HL-60/S4 treated with retinoic acid at 250 ng/mL for 4 days and 3 days (cell line): ENCODE data around the gene ALDH5A1.
"Not testable (repeated sequence)": the region's sequence is repeated elsewhere in the genome, so short reads cannot be mapped to it uniquely, and the experiment has no call there.

Source experiments
- in situ Hi-C: fragments of 300-500 bp; cut with MboI; formaldehyde crosslinking; loops from 2 replicates; pipeline ENCODE4 v1.7.0; 2022; ENCODE audit warnings: low sequenced_read_pairs

Gene ALDH5A1

DNA sequence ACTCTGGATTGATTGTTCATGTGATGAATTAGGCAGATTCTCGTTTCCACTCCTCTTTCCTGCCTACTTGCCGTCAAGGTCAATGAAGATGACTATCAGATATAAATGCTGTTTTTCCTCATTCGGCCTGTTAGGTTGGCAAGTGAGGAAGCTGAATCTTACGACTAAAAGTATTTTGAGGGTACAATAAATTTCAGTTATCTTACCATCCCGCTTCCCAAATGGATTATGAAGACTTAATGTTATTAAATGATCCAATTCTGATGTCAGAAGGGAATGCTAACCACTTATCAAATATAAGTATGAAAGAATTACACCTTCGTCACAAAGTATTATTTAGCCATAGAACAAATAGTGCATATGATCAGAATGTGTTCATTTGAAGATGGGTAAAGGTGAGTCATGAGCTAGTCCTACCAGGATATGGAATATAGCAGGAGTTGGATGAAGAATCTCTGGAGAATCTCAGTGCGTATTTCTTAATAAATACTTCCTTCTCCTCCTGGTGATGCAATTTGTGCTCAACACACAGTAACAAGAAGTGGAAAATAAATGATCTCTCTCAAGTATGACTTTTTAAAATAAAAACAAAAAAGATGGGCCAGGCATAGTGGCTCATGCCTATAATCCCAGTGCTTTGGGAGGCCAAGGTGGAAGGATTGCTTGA is 10.0 kb upstream of the ALDH5A1 start:
- in situ Hi-C loops, result no loop called here

DNA sequence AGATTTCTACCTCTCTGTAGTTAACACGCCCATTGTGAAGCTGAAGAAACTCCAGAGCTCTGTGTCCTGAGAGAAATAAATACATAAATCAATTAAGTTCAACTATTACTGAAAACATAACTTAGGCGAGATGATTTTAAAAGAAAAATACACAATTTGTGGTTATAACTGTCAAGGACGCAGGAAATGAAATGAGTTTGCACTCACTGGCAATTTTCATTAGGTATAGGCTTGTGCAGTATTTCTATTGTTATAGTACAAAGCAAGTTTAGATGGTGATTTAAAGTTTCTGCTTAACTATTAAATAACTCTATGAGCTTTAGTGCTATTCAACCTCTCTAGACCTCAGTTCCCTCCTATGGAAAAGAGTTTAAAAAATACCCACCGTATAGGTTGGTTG is 8.7 kb upstream of the ALDH5A1 start:
- in situ Hi-C loops, result no loop called here

DNA sequence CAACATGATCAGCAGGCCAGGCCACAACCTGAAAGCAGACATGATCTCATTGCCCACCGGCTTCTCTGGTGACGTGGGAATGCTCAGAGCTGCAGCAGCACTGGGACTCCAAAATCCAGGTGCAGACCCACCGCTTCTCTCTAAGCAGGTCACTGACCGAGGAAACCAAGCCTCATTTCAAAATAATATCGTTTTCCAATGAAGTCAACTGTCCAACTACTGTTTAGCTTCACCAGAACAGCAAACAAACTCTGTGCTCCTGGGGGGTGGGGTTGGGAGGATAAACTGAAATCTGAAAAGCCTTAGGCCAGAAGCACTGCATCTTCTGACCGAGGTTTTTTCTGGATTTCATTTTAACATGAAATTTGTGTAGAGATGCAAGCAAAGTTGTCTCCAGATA is 5.3 kb upstream of the ALDH5A1 start, which contains the start of gene GPLD1:
GPLD1 (minus strand) TSS at position 109 of the 400 bp plus-strand sequence; CDS start at position 42, 67 bp downstream.
- in situ Hi-C loops, result no loop called here

DNA sequence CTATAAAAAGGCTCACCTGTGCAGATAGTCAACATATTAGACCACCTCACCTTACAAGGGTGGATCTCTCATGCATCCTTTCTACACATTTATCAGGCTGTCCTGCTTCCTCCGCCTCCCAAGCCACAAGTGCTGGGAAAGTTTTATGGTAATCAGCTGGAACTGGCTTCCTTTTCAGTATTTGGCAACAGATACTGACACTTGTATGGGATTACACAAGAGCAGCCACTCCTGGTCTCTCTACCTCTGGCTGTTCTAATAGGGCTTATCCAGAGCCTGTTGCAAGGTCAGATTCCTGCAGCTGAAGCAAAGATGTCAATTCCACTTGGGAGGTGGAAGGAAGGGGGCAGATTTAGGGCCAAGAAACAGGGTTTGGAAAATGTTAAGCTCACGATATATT is 4.9 kb upstream of the ALDH5A1 start:
- in situ Hi-C loops, result no loop called here

DNA sequence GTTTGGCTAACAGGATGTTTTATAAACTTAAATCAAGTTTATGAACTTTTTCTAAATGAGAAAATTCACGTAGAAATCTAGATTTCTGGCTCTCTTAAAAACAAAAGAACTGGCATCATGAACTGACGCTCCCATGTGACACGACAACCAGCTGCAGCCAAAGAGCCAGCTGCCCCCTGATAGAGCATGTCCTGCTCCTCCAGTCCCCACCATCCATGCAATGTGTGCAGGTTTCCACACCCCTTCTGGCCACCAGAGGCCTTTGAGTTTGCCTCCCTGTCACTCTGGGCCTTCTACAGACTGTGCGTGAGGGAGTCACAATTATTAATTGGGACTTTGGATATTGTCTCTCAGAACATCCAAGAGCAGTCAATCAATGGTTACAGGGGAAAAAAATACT is 3.8 kb upstream of the ALDH5A1 start:
- in situ Hi-C loops, result no loop called here

DNA sequence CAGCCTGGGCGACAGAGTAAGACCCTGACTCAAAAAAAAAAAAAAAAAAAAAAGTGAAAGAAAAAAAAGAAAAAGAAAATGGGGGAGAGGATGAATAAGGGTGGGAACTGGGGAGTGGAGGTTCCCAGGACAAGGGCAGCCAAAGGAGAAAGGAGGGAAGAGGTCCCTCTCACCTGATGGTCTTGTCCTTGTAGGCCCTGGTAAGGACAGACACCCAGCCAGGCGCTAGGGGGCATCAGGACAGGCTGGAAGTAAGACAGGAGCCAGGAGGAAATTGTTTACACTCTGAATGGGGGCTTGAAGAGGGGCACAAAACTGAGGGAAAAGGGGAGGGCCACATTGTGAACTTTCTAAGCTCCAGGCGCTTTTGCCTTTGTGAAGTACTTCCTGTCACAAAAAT is 2.3 kb upstream of the ALDH5A1 start:
- in situ Hi-C loops, result no loop called here

DNA sequence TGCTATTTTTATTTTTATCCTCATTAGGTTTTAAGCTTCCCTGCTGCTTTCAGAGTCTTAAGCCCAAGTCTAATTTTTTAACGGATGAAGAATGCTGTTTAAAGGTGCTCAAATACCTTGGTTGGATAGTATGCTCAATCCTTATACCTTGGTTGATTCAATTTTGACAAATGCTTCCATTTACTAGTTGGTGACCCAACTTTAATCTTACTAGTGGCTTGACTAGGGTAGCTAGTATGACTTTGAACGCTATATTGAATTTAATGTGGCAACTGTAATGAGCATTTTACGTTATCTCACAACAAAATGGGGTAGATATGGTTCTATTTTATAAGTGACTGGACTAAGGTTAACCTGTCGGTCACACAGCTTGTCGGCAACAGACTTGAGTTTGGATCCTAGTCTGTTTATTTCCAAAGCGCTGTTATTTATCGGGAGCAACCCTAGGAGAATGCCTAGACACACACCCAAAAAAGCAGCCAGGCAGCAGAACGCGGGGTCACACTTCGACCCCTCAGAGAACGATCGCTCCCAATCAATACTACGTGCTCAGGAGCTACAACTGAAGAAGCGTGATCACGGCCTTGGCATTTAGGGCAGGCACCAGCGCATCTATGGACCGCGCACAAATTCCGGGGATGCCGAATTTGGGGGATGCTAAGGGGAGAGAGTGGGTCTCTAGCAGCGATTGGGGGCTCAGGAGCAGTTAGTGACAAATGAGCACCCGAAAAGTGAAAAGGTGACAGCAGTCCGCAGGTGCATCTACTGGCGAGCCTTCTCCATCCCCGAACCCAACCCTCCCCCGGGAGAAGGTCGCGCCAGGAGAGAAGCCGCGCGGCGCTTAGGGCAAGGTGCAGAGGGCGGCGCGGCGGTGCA is 586 bp upstream of the ALDH5A1 start:
- in situ Hi-C loops, result no loop called here

DNA sequence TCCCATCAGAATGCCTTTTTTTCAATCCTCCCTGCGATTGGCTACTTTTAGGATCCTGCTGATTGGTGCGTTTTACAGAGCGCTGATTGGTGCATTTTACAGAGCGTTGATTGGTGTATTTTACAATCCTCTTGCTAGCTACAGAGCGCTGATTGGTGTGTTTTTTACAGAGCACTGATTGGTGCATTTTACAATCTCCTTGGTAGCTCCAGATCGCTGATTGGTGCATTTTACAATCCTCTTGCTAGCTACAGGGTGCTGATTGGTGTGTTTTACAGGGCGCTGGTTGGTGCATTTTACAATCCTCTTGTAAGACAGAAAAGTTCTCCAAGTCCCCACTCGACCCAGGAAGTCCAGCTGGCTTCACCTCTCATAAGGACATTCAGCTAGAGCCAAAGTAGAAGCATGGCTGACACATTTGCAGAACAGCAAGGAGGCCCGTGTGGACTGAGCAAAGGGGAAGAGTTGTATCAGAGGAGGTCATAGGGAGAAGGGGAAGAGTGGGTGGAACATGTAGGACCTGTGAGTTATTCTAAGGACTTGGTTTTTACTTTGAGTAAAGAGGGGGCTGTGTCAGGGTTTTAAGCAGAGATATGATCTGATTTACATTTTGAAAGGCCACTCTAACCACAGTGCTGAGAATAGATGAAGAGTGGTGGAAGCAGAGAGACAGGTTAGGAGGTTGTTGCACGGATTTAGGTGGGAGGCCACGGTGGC is 2.6 kb downstream of the ALDH5A1 start:
- in situ Hi-C loops, result no loop called here

DNA sequence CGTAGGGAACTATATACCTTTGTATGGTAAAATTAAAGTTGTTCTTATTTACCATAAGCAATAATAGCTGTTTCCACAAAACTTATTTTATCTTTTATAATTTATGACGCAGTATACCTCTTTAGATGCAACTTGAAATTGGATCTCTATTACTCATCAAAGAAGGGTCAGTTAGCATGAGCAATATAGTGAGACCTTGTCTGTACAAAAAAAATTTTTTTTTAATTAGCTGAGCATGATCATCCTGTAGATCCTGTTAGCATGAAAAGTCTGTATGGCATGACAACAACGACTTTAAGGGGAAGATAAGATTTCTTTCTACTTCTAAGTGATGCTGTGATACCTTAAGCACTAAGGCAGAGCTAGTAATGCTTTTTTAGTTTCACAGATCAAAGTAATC is 5.9 kb downstream of the ALDH5A1 start:
- in situ Hi-C loops, result no loop called here

DNA sequence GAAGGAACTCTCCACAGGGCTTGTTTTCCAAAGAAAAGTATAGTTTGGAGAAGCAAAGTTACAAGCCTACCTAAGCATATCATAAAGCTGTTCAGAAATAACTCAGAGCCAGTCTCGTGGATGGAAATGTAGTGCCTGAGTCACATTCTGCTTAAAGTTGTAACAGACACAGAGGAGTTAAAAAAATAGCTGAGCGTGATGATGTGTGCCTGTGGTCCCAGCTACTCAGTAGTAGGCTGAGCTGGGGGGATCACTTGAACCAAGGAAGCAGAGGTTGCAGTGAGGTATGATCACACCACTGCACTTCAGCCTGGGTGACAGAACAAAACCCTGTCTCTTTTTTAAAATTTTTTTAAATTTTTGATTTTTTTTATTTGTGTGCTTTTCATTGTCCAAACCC is 6.6 kb downstream of the ALDH5A1 start:
- in situ Hi-C loops, result no loop called here

DNA sequence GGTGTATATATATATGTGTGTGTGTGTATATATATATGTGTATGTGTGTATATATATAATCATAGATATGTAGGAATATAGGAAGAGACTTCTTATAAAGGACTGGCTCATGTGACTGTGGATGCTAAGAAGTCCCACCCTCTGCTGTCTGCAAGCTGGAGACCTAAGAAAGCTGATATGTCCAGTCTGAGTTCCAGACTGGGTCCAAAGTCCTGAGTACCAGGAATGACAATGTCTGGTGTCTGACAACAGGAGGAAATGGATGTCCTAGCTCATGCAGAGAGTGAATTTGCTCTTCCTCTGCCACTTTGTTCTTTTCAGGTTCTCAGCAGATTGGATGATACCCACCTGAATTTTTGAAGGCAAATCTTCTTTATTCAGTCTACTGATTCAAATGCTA is 7.1 kb downstream of the ALDH5A1 start:
- in situ Hi-C loops, result no loop called here

DNA sequence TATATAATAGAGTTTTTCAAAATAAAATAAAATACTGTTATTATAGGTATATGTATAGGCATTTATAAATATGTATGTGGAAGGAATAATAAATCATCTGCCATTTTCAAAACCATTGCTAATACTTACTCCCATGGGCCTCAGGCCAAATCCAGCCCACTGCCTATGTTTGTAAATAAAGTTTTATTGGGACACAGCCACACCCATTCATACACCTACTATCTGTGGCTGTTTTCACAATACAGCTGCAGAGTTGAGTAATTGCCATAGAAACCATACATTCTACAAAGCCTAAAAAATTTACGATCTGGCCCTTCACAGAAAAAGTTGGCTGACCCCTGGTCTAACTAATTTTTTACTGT is 9.5 kb downstream of the ALDH5A1 start:
- in situ Hi-C loops, result no loop called here

DNA sequence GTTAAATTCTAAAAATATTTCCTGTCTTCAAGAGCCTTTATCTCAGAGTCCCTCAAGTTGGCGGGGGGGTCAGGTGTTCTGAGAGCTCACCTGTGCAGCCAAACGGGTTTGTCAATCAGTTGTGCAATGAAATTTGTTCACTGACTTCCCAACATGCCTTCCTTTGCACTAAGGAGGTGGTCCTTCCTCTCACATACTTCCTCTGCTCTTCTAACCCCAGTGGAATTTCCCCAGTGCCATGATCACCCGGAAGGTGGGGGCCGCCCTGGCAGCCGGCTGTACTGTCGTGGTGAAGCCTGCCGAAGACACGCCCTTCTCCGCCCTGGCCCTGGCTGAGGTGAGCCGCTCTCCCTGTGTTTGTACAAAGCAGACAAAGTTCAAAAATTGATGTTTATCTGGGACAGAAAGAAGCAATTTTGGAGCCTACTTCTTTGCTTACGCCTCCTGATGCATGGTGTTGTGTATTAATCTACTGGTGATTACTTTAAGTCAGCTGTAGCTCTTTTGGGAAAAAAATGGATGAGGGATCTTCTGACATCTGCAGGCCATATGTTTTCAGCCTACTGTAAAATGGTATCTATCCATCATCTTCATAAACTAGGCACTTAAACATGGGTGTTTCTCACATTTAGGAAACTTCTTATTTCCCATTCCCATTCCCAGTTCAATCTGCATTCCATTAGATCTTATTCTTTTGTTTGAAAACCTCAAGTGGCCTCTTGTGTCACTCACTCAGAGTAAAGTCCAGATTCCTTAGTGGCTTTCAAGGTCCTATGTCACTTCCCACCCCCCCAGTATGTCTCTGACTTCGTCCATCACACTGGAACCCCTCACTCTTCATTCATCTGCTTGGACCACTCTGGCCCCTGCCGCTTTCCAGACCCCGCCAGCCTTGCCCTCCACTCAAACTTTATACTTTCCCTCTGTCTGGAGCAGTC is 10.1 kb downstream of the ALDH5A1 start:
- in situ Hi-C loops, result no loop called here

DNA sequence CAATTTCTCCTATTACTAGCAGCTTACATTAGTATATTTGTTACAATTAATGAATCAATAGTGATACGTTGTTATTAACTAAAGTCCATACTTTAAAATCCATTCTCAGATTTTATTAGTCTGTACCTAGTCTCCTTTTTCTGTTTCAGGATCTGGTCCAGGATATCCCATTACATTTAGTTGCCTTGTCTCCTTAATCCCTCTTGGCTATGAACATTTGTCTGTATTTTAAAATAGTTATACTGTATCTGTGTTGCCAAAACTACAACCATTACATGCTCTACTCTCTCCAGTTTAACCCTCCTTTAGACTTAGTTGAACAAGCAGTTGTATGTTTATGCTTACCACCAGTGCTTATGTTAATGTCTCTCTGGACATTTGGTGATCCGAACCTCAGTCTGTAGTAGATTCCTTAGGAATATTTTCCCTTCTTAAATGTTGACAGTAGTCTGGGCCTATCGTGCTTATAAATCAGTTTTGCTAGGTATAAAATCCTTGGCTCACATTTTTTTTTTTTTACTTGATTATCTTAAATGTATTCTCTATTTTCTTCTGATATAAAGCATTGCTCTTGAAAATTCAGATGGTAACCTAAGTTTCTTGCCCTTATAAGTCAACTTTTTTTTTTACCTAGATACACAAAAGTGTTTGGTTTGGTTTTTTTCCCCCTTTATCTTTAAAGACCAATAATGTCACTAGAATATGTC is 12.2 kb downstream of the ALDH5A1 start:
- in situ Hi-C loops, result no loop called here

DNA sequence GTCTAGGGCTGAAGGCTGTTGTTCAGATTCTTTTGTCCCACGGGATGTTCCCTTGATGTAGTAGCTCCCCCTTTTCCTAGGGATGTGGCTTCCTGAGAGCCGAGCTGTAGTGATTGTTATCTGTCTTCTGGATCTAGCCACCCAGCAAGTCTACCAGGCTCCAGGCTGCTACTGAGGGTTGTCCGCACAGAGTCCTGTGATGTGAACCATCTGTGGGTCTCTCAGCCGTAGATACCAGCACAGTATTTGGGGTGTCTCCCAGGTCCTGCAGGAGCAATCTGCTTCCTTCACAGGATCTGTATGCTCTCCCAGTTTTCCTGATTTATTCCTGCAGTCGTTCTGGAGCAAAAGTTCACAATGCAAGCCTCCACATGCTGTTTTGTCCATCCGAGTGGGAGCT is 17.2 kb downstream of the ALDH5A1 start:
- in situ Hi-C loops, result not testable (repeated sequence)

DNA sequence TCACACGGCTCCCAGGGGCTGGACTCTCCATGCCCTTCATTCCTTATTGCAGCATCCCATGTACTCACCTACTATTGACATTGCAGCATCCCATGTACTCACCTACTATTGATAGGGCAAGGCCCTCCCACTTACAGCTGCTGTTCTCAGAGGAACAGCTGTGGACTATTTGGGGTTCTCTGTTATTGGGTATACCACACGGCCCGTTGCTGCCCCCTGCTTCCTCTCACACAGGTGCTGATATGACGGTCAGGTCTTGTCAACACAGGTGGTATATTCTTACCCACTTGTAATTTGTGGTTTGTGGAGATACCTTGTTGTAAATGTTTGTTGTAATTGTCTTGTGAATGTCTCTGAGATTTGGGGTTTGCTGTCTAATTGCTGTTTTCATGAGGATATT is 18.8 kb downstream of the ALDH5A1 start:
- in situ Hi-C loops, result no loop called here

DNA sequence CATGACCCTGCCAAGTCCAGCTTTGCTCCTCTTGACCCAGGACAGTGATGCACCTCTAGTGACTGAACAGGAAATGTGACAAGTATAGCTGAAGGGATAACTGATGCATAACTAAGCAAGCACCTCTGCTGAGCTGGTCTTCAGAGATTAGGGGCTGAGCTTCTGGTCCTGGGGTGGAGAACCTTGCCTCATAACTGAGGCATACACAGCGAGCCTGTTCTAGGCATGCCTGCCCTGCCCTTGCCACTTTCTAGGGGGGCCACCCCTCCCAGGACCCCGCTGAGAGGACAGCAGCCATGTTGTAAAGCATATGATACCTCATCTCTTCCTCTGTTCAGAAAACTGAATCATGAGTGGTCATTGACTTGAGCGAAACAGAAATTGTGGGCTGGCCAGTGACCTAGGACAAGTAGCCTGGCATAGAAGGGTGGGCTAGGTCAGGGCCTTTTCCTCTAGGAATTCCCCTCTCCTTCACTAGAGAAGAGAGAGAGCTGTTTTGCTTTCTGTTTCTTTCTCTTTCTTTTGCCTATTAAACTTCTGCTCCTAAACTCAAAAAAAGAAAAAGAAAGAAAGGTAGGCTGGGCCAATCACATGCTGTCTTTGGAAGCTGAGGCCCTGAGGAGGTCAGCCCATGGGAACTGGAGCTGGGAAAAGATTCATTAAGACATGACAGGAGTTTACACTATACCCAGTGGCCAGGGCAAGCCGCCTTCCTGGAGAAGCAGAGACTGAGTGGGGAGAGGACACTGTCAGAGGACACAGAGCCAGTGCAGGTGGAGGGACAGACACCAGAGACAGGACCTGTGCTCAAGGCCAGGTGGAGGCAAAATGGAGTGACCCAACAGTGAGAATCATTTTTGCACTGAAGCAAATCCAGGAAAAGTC is 23.1 kb downstream of the ALDH5A1 start:
- in situ Hi-C loops, result no loop called here

DNA sequence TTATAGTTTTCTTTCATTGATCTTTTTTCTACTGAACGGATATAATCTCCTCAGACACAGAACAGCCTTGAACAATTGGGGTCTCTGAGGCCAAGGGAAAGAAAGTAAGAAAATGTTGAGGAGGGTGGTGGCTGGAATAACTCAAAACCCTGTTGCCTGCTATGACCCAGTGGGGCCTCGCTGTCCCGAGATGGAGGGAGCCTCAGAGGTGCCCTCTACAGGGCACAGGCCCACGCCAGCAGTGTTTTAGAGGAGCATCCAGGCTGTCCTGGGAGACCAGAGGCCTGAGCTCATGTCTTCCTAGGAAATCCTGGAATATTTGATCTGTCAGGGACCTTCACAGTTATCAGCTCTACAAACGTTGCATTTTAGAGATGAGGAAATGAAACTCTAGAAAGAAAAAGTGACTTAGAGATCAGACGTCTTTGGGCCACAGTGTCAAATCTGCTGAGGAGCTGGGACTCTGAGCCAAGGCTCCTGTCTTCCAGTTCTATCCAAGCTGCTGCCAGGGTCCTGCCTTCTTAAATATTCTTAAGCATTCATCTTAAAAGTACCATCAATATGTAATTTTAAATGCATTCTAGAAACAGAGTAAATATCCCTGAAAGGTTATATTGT is 26.3 kb downstream of the ALDH5A1 start:
- in situ Hi-C loops, result no loop called here
